Stomach (tissue), 9 donors: ENCODE measurements around the gene ATP6V1G2. TPM values are rescaled to one million over a fixed set of nuclear protein-coding genes. Genes with fewer than 3 reads are reported as not detected.

Experiments used
- DNase-seq, 2 donors: peaks; one replicate each; pipeline versions ENCODE4 v3.0.0 to v3.0.0-alpha.2; 2013 to 2019
- H3K27ac ChIP-seq, 5 donors: fragments of 200-600 bp in 4 of 5; sonication (generic) in 4 of 5; one replicate each; pipeline ENCODE4 v1.5.1; 2013 to 2019; ENCODE audit warnings: mild to moderate bottlenecking in 1 of 5, moderate library complexity in 1 of 5
- H3K27me3 ChIP-seq, 3 donors: fragments of 200-600 bp; sonication (generic); one replicate each; pipeline ENCODE4 v1.5.1; 2017 to 2019; ENCODE audit warnings: mixed run types in 1 of 3
- H3K36me3 ChIP-seq, 4 donors: fragments of 200-600 bp; sonication (generic); 1 replicate in 3 of 4; 2 replicates in 1 of 4; pipeline ENCODE4 v1.5.1; 2016 to 2019
- H3K4me1 ChIP-seq, 4 donors: fragments of 200-600 bp; sonication (generic); one replicate each; pipeline ENCODE4 v1.5.1; 2016 to 2019
- H3K4me3 ChIP-seq, 4 donors: fragments of 200-600 bp; sonication (generic) in 3 of 4; one replicate each; pipeline ENCODE4 v1.5.1; 2016 to 2019; ENCODE audit warnings: mild to moderate bottlenecking in 1 of 4
- H3K9me3 ChIP-seq, 4 donors: fragments of 200-600 bp; sonication (generic); one replicate each; pipeline ENCODE4 v1.5.1; 2016 to 2019
- CTCF ChIP-seq, 7 experiments: fragments of 450-650 bp in 4 of 7; fragments of 200-600 bp in 3 of 7; sonication (generic) in 3 of 7; IDR thresholded peaks; one replicate each; pipeline ENCODE4 v1.5.1; 2016 to 2019; ENCODE audit warnings: antibody characterized with exemption in 7 of 7, control low read depth in 2 of 7, mild to moderate bottlenecking in 1 of 7
- EP300 ChIP-seq: sonication (generic); formaldehyde crosslinking; IDR thresholded peaks from one replicate; pipeline ENCODE4 v1.6.1; 2017; ENCODE audit warnings: antibody characterized with exemption
- POLR2A ChIP-seq, 4 donors: fragments of 450-650 bp; IDR thresholded peaks; one replicate each; pipeline ENCODE4 v1.6.1; 2016; ENCODE audit warnings: antibody characterized with exemption in 4 of 4, control low read depth in 2 of 4, mild to moderate bottlenecking in 1 of 4, moderate library complexity in 1 of 4
- POLR2AphosphoS5 ChIP-seq, 3 donors: sonication (generic); formaldehyde crosslinking; IDR thresholded peaks; one replicate each; pipeline ENCODE4 v1.6.1; 2016; ENCODE audit warnings: antibody characterized with exemption in 3 of 3
- WGBS, 5 donors: extraction: QIAGEN DNeasy Blood & Tissue Kit in 3 of 5; methylation state at CpG; one replicate each; pipeline versions ENCODE4 v1.1.5 to v1.1.7; 2013 to 2018; 5-methylcytosine and 5-hydroxymethylcytosine counted together
- intact Hi-C: fragments of 100-400 bp; cut with DNase I; formaldehyde crosslinking; loops from one replicate; pipeline ENCODE4 v1.15.1; 2023; ENCODE audit warnings: low total_unique reads
- polyA plus RNA-seq, 3 donors: library from polyadenylated mRNA; stranded (reverse); fragments of 200-250 nt; gene quantifications; one replicate each; pipeline ENCODE4 v1.2.3, GENCODE V29; 2013
- total RNA-seq, 5 donors: library from RNA; depleted of rRNA; stranded (reverse); fragments of >200 nt; gene quantifications; one replicate each; pipeline versions ENCODE4 v1.1.0 to v1.2.3, GENCODE V29; 2014 to 2016
- donor health status: healthy with polysubstance abuse.
- donor health status: Bipolar disorder and iron deficiency.
- donor health status: healthy.

The ATP6V1G2 gene
- total and polyA plus RNA-seq, 8 donors: 0.87 to 4.6 (median 1.8) TPM; not detected in 2

DNA sequence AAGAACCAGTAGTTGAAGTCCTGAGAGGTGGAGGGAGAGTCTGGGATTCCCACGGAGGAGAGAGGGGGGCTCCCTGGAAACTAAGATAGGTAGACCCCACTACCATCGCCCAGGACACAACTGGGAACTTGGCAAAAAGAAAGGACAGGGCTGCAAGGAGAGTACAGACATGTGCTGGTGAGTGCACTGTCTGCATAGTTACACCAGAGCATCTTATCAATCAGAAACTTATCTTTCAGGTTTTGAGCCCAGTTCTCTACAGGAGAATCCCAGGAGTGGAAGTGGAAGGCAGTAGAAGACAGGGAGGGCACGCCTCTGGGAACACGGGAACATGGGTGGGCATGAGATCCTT lies 13.2 kb upstream of the ATP6V1G2 start:
- Histone ChIP-seq H3K36me3 (peaks cover 24 to 57% (median 51%) of the 10 kb centered on the region in 4 donors), H3K27ac (peak overlapping the region in 4 of 5 donors; percentile 54 to 82 (median 70)), H3K9me3 (no peaks in the 10 kb centered on the region), H3K27me3 (no peaks in the 10 kb centered on the region), H3K4me3 (peak overlapping the region in 1 of 4 donors; percentile 1), H3K4me1 (peaks cover 4 to 63% (median 28%) of the 10 kb centered on the region in 4 donors)
- DNase-seq: no peak
- WGBS, 5 donors: 66 to 79% (median 68%) methylated on average over 4 of the region's 4 CpGs
- no peak for TF ChIP-seq CTCF (IDR thresholded peaks at IDR 0.05)
- no peak for TF ChIP-seq POLR2A (IDR thresholded peaks at IDR 0.05)
- intact Hi-C loops: no loop called here

- Histone ChIP-seq H3K4me1 (peaks cover 4 to 63% (median 28%) of the 10 kb centered on the region in 4 donors), H3K27ac (peak overlapping the region in 4 of 5 donors; percentile 54 to 82 (median 70)), H3K27me3 (no peaks in the 10 kb centered on the region), H3K4me3 (peak overlapping the region in 2 of 4 donors; percentile 0 to 1), H3K36me3 (peaks cover 24 to 61% (median 54%) of the 10 kb centered on the region in 4 donors), H3K9me3 (no peaks in the 10 kb centered on the region)
- DNase-seq: peak in 1 of 2 donors; percentile 52
- 74 to 83% (median 80%) methylated on average over 10 to 14 of the region's 14 CpGs for WGBS, 5 donors
- TF ChIP-seq CTCF (IDR thresholded peaks at IDR 0.05) (no peak), POLR2AphosphoS5 (IDR thresholded peaks at IDR 0.05) (no peak), EP300 (no peak), POLR2A (IDR thresholded peaks at IDR 0.05) (no peak)
- intact Hi-C loops: no loop called here
These were observed 12.5 kb upstream of the ATP6V1G2 start for GRCh38 chr6:31558631-31559500.

DNA sequence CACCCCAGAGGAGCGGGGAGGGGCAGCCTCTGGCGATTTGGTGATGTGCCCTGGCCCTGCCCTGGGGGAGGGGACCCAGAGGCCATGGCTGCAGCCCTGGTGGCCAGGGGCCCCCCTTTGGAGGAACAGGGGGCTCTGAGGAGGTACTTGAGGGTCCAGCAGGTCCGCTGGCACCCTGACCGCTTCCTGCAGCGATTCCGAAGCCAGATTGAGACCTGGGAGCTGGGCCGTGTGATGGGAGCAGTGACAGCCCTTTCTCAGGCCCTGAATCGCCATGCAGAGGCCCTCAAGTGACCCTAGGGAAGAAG lies 11.9 kb upstream of the ATP6V1G2 start:
- 76 to 89% (median 83%) methylated on average over 7 to 8 of the region's 8 CpGs for WGBS, 5 donors
- Histone ChIP-seq H3K4me1 (peaks cover 4 to 65% (median 28%) of the 10 kb centered on the region in 4 donors), H3K4me3 (peak overlapping the region in 1 of 4 donors; percentile 0), H3K27me3 (no peaks in the 10 kb centered on the region), H3K36me3 (peaks cover 24 to 67% (median 60%) of the 10 kb centered on the region in 4 donors), H3K9me3 (no peaks in the 10 kb centered on the region), H3K27ac (peak overlapping the region in 4 of 5 donors; percentile 54 to 82 (median 70))
- no peak for DNase-seq
- intact Hi-C loops: no loop called here
- TF ChIP-seq POLR2A (IDR thresholded peaks at IDR 0.05): no peak

- intact Hi-C loops: no loop called here
- H3K4me3 ChIP-seq: no peak overlapping the region
These were observed 11.3 kb upstream of the ATP6V1G2 start for GRCh38 chr6:31557443-31558317.

More at GRCh38 chr6:31557443-31558317, 11.3 kb upstream of the ATP6V1G2 start:
- DNase-seq: no peak
- no peaks in the 10 kb centered on the region for H3K27me3 ChIP-seq
- peaks cover 4 to 64% (median 28%) of the 10 kb centered on the region in 4 donors for H3K4me1 ChIP-seq
- no peak for TF ChIP-seq EP300
- no peak for TF ChIP-seq CTCF (IDR thresholded peaks at IDR 0.05)
- no peak for TF ChIP-seq POLR2AphosphoS5 (IDR thresholded peaks at IDR 0.05)
- TF ChIP-seq POLR2A (IDR thresholded peaks at IDR 0.05): no peak
- 73 to 83% (median 81%) methylated on average over 24 of the region's 24 CpGs for WGBS, 5 donors
- peaks cover 24 to 71% (median 65%) of the 10 kb centered on the region in 4 donors for H3K36me3 ChIP-seq
- H3K27ac ChIP-seq: peak overlapping the region in 4 of 5 donors; percentile 54 to 82 (median 70)
- H3K9me3 ChIP-seq: no peaks in the 10 kb centered on the region
